Germinal center (tissue), 1 donor: ENCODE results near the gene ERI3.
"Not testable (repeated sequence)": the region's sequence is repeated elsewhere in the genome, so short reads cannot be mapped to it uniquely, and the experiment has no call there.

Experiments used
- DNase-seq: peaks from one replicate; pipeline ENCODE4 v3.0.0; 2012; ENCODE audit warnings: mixed read lengths, low spot score

ERI3 gene

DNA sequence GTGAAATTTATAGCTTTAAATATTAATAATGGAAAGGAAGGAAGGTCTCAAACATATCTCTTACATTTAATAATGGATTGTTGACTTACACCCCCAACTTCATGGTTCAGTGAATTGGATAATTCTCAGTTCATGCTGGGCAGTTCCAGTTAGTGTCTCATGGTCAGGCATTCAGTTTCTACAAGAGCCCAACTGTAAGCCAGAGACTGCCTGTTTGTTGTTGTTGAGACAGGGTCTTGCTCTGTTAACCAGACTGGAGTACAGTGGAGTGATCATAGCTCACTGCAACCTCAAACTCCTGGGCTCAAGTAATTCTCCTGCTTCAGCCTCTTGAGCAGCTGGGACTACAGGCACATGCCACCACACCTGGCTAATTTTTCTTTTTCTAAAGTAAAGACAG is 146.8 kb downstream of the ERI3 start:
- DNase-seq, result no peak

DNA sequence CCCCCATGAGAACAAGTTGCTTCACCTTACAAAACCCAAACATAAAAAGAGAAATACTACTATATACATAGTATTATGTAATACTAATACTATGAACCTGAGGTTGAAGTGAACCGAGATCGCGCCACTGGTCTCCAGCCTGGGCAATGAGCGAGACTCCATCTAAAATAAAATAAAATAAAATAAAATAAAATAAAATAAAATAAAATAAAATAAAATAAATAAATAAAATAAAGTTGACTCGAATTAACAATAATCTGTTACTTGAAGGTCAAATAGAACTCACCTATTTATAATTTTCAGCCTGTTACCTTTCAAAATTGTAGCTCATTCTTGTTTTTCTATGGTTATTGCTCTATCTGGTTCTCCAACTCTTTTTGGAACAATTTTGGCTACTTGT is 148.5 kb downstream of the ERI3 start:
- DNase-seq, result not testable (repeated sequence)

DNA sequence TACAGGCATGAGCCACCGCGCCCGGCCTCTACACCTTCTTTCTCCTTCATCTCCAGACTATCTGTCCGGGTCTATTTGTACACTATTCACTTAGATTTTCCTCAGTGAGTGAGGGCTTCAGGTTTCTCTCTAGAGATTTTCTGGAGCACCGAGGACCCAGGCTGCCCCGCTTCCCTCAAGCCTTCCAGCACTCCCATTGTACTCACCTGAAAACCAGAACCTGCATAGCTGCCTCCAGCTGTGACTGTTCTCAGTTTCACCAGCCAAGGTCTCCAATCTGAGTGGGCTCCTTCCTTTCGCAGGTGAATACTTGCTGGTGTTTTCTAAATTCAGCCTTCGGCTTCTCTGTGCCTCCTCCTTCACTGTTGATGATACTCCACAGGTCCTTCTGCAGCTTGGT is 154.7 kb downstream of the ERI3 start:
- DNase-seq, result no peak

GRCh38 chr1:44174630-44175029 is 180.4 kb downstream of the ERI3 start:
- no peak for DNase-seq
